Panc1 (cell line): ENCODE data around the gene XRCC4. TPM values are rescaled to one million over a fixed set of nuclear protein-coding genes. Genes with fewer than 3 reads are reported as not detected.

Experiments
- ATAC-seq: fragments of 200-7000 bp; cut with Tn5 transposase; 2 replicates; pipeline ENCODE4 v1.9.1; 2020; ENCODE audit warnings: mild to moderate bottlenecking, moderate library complexity
- BruUV-seq: library from RNA; stranded (reverse); fragments of 400-500 nt; replicated peaks from 2 replicates; lab custom pipeline; 2021; lab: Mats Ljungman, UMichigan
- CTCF ChIA-PET: fragments of 300-600 bp; sonication (Branson Sonifier 250); formaldehyde crosslinking; loops from one replicate; lab custom pipeline; 2022; ENCODE audit warnings: antibody characterized with exemption; lab: Charles Lee
- POLR2A ChIA-PET: fragments of 300-600 bp; sonication (Branson Sonifier 250); formaldehyde crosslinking; loops from one replicate; lab custom pipeline; 2022; ENCODE audit warnings: antibody characterized with exemption; lab: Charles Lee
- DNase-seq: peaks from one replicate; pipeline ENCODE4 v3.0.0-alpha.2; 2010; ENCODE audit warnings: low read depth, low spot score
- H3K27ac ChIP-seq: 2 replicates; pipeline ENCODE4 v1.5.1; 2011; ENCODE audit warnings: mild to moderate bottlenecking, low read length, inconsistent platforms
- H3K27me3 ChIP-seq: fragments of 200-500 bp; sonication (Bioruptor generic); 2 replicates; pipeline ENCODE4 v1.6.0; 2014; ENCODE audit warnings: low read length, inconsistent platforms; ENCODE audit not compliant: control insufficient read depth, insufficient read depth
- H3K36me3 ChIP-seq: fragments of 200-500 bp; sonication (Bioruptor generic); 2 replicates; pipeline ENCODE4 v1.5.1; 2014; ENCODE audit warnings: inconsistent platforms, mild to moderate bottlenecking, low read length, moderate library complexity; ENCODE audit not compliant: control insufficient read depth, insufficient read depth
- H3K4me1 ChIP-seq: 2 replicates; pipeline ENCODE4 v1.5.1; 2011; ENCODE audit warnings: inconsistent platforms, mild to moderate bottlenecking, low read length, moderate library complexity; ENCODE audit not compliant: control insufficient read depth, insufficient read depth
- H3K4me3 ChIP-seq, 2 experiments: 2 replicates each; pipeline ENCODE4 v1.5.1; 2011 to 2012; ENCODE audit warnings: low read depth in 2 of 2, low read length in 2 of 2, mild to moderate bottlenecking in 2 of 2, inconsistent platforms in 1 of 2, moderate library complexity in 1 of 2
- H3K9me3 ChIP-seq: fragments of 200-500 bp; sonication (Bioruptor generic); 2 replicates; pipeline ENCODE4 v1.5.1; 2014; ENCODE audit warnings: low read depth, mild to moderate bottlenecking, inconsistent platforms, low read length, moderate library complexity; ENCODE audit not compliant: control insufficient read depth, insufficient read depth
- CTCF ChIP-seq: fragments of 450-650 bp; IDR thresholded peaks from 2 replicates; pipeline ENCODE4 v1.5.1; 2017; ENCODE audit warnings: mild to moderate bottlenecking
- POLR2AphosphoS5 ChIP-seq: IDR thresholded peaks from 2 replicates; pipeline ENCODE4 v1.6.1; 2012; ENCODE audit warnings: mild to moderate bottlenecking, low read depth, low read length, moderate library complexity
- REST ChIP-seq, 2 experiments: IDR thresholded peaks; 2 replicates each; pipeline ENCODE4 v1.6.1; 2011 to 2012; ENCODE audit warnings: low read depth in 2 of 2, control low read depth in 1 of 2, low read length in 1 of 2, mild to moderate bottlenecking in 1 of 2, moderate library complexity in 1 of 2; ENCODE audit not compliant: insufficient read depth in 1 of 2
- SIN3A ChIP-seq: IDR thresholded peaks from 2 replicates; pipeline ENCODE4 v1.6.1; 2012; ENCODE audit warnings: low read depth, mild to moderate bottlenecking, low read length, moderate library complexity, borderline replicate concordance; ENCODE audit not compliant: insufficient read depth
- TCF7L2 ChIP-seq: IDR thresholded peaks from 2 replicates; pipeline ENCODE4 v1.6.1; 2011; ENCODE audit warnings: mild to moderate bottlenecking, low read depth, low read length, inconsistent platforms
- in situ Hi-C: cut with HindIII; loops from 2 replicates; pipeline ENCODE4 v1.10.0; 2016; ENCODE audit warnings: low sequenced_read_pairs, low pct_unique_long_range_greater_than_20kb
- intact Hi-C: fragments of 100-400 bp; cut with micrococcal nuclease; formaldehyde crosslinking; loops from one replicate; pipeline ENCODE4 v1.10.0; 2022; ENCODE audit not compliant: unreplicated experiment
- total RNA-seq: library from RNA; stranded (reverse); gene quantifications from one replicate; pipeline ENCODE4 v1.2.1, GENCODE V29; 2021; ENCODE audit not compliant: unreplicated experiment

Gene XRCC4
- total RNA-seq, 1 experiment from 2014 or later: 12.5 TPM

- BruUV-seq: no TSS peak
- in situ Hi-C loops (no loop called here), intact Hi-C loops (no loop called here)
- no peak overlapping the region for H3K27ac ChIP-seq
- H3K4me3 ChIP-seq: no peak overlapping the region
- no peak for DNase-seq
- no peak for ATAC-seq
- H3K36me3 ChIP-seq: no peaks in the 10 kb centered on the region
- no peaks in the 10 kb centered on the region for H3K4me1 ChIP-seq
- H3K9me3 ChIP-seq: no peaks in the 10 kb centered on the region
- ChIA-PET POLR2A (no interaction called here), CTCF (no interaction called here)
- no peak for TF ChIP-seq REST (IDR thresholded peaks at IDR 0.05; ENCODE audit: insufficient read depth in 1 of 2, low read depth in 2 of 2, low read length in 1 of 2)
- H3K27me3 ChIP-seq: no peaks in the 10 kb centered on the region
These were observed 286.0 kb downstream of the XRCC4 start for GRCh38 chr5:83363111-83363885.

GRCh38 chr5:83363886-83364275, 286.5 kb downstream of the XRCC4 start:
- intact Hi-C loops (no loop called here), in situ Hi-C loops (no loop called here)
- CTCF ChIA-PET: no interaction called here
- POLR2A ChIA-PET: no interaction called here
- H3K27me3 ChIP-seq: no peaks in the 10 kb centered on the region
- no peaks in the 10 kb centered on the region for H3K4me1 ChIP-seq
- DNase-seq (no peak), ATAC-seq (no peak)
- BruUV-seq: no TSS peak
- H3K9me3 ChIP-seq: no peaks in the 10 kb centered on the region
- H3K36me3 ChIP-seq: no peaks in the 10 kb centered on the region
- no peak overlapping the region for H3K4me3 ChIP-seq
- TF ChIP-seq REST (IDR thresholded peaks at IDR 0.05; ENCODE audit: insufficient read depth in 1 of 2, low read depth in 2 of 2, low read length in 1 of 2): no peak
- no peak for TF ChIP-seq CTCF
- no peak for TF ChIP-seq SIN3A
- TF ChIP-seq TCF7L2: no peak
- no peak for TF ChIP-seq POLR2AphosphoS5
- no peak overlapping the region for H3K27ac ChIP-seq
